Stimulated activated effector memory CD8-positive, alpha-beta T cell treated with anti-CD3 and anti-CD28 coated beads, Interleukin-12 subunit alpha, Interleukin-12 subunit beta, amount 100 ng/mL, for 72 hours (primary cell): ENCODE measurements around the gene ZEB2.
"Not testable (repeated sequence)": the region's sequence is repeated elsewhere in the genome, so short reads cannot be mapped to it uniquely, and the experiment has no call there.

Experiments
- ATAC-seq: fragments of 150-1000 bp; cut with Tn5 transposase; 2 replicates; pipeline ENCODE4 v1.10.0; 2021
- DNase-seq, 2 donors: peaks; one replicate each; pipeline ENCODE4 v3.0.0; 2021 to 2022; ENCODE audit warnings: low spot score in 2 of 2
- H3K27ac Mint-ChIP-seq: one replicate; pipeline ENCODE4 v1.8.0; 2022; ENCODE audit warnings: mild to moderate bottlenecking, mixed read lengths
- H3K36me3 Mint-ChIP-seq: one replicate; pipeline ENCODE4 v1.8.0; 2022; ENCODE audit warnings: mild to moderate bottlenecking, mixed read lengths
- H3K4me1 Mint-ChIP-seq: one replicate; pipeline ENCODE4 v1.8.0; 2022; ENCODE audit warnings: mixed read lengths
- H3K4me3 Mint-ChIP-seq: one replicate; pipeline ENCODE4 v1.8.0; 2022; ENCODE audit warnings: mild to moderate bottlenecking, mixed read lengths
- H3K9me3 Mint-ChIP-seq: one replicate; pipeline ENCODE4 v1.8.0; 2022; ENCODE audit warnings: mixed read lengths

The ZEB2 gene

GRCh38 chr2:144377914-144378313, 142.0 kb downstream of the ZEB2 start:
- DNase-seq (peak in 1 of 2 donors; percentile 33), ATAC-seq (no peak)
- H3K36me3 Mint-ChIP-seq, result peaks cover 9% of the 10 kb centered on the region
- no peaks in the 10 kb centered on the region for H3K9me3 Mint-ChIP-seq
- H3K27ac Mint-ChIP-seq, result peak overlapping the region; percentile 12
- H3K4me1 Mint-ChIP-seq, result peaks cover 61% of the 10 kb centered on the region
- H3K4me3 Mint-ChIP-seq, result no peak overlapping the region

DNA sequence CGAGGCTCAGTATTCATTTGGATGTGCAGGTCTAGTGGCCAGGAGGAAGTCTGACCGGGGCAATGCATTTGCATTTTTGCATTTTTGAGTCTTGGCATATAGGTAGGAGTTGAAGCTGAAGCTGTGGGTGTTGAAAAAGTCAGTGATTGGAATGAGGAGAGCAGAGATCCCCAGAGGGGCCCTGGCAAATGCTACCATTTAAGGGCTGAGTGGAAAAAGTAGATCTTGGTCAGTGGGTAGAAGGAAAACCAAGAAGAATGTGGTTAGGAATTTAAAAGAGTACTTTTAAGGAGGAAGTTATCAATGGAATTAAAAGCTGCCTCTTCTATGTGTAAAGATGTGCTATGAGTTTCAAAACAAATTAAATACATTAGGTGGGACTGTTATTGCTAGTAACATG, 143.0 kb downstream of the ZEB2 start:
- no peak overlapping the region for H3K27ac Mint-ChIP-seq
- DNase-seq (no peak), ATAC-seq (no peak)
- H3K36me3 Mint-ChIP-seq, result peaks cover 5% of the 10 kb centered on the region
- peaks cover 56% of the 10 kb centered on the region for H3K4me1 Mint-ChIP-seq
- no peak overlapping the region for H3K4me3 Mint-ChIP-seq
- H3K9me3 Mint-ChIP-seq, result no peaks in the 10 kb centered on the region

DNA sequence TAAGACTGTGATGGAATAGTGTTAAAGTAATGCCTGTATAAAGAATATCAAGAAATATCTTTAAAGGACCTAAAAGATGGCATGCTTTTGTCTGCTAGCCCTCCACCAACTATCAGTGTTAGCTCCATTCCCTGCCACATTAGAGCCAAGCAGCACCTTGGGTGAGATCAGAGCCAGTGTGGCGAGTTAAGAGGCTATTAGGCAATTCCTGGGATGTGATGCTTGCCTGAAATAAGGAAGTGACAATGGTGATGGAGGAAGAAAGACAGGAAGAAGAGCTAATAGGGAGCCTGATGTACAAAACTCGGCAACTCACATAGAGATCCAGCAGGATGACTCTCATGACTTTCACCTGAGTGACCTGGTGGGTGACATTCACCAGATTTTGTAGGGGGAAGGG, 143.5 kb downstream of the ZEB2 start:
- Mint-ChIP-seq H3K4me1 (peaks cover 56% of the 10 kb centered on the region), H3K27ac (no peak overlapping the region), H3K9me3 (no peaks in the 10 kb centered on the region), H3K36me3 (peaks cover 5% of the 10 kb centered on the region), H3K4me3 (no peak overlapping the region)
- DNase-seq (peak in 1 of 2 donors; percentile 42), ATAC-seq (no peak)

DNA sequence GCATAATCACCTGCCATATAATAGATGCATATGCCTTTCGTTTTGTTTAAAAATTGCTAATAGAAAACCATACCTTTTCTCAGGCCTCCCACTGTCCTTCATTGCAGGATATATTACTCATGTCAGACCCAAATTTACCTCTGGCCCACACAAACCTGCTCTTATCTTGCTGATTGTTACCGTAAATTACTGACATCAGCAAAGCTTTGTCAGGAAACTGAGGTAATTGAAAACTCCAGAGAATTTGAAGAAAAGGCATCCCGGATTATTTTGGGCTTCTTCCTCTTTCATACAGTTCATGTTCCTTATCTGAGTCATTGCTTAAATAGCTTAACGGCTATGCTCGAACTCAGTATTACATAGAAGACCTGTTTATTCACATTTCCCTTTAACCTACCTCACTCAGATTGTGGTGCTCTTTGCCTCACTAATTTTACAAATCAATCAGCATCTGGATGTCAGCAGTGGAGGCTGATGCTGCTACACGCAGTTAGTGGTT, 145.7 kb downstream of the ZEB2 start:
- DNase-seq (peak in 1 of 2 donors; percentile 44), ATAC-seq (peak; percentile 94)
- Mint-ChIP-seq H3K4me1 (peaks cover 57% of the 10 kb centered on the region), H3K9me3 (no peaks in the 10 kb centered on the region), H3K27ac (no peak overlapping the region), H3K4me3 (peak overlapping the region; percentile 19), H3K36me3 (no peaks in the 10 kb centered on the region)

DNA sequence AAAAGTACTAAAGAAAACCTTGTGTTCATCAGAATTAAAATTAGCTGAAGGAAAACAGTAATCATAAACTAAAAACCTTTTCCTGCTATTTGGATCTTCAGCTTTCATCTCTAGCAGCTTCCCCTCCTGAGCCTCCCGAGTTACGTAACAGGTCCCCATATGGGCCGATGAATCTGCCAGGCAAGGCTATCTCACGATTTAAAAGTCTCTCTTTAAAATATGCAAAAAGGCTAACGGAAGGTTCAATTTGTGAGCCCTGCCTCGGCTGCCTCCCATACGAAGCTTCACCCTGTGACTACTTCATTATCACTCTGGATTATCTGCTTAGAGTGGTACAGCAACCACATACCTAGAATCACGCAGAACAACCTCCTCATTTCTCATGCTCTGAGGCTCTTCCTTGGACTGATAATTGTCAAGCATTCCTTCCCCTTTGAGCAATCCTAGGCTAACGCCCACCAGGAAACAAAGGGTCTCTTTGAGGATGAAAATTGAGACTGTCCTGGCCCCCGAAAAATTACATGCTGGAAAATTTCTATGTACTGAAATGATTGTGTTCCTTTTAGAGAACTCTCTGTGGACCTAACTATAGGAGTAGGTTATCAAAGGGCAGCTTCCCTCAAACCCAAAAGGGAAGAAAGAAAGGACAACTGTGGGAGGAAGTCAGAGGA, 147.4 kb downstream of the ZEB2 start:
- H3K4me1 Mint-ChIP-seq, result peaks cover 44% of the 10 kb centered on the region
- ATAC-seq (no peak), DNase-seq (peak in 1 of 2 donors; percentile 40)
- H3K36me3 Mint-ChIP-seq, result no peaks in the 10 kb centered on the region
- no peak overlapping the region for H3K27ac Mint-ChIP-seq
- no peak overlapping the region for H3K4me3 Mint-ChIP-seq
- no peaks in the 10 kb centered on the region for H3K9me3 Mint-ChIP-seq

DNA sequence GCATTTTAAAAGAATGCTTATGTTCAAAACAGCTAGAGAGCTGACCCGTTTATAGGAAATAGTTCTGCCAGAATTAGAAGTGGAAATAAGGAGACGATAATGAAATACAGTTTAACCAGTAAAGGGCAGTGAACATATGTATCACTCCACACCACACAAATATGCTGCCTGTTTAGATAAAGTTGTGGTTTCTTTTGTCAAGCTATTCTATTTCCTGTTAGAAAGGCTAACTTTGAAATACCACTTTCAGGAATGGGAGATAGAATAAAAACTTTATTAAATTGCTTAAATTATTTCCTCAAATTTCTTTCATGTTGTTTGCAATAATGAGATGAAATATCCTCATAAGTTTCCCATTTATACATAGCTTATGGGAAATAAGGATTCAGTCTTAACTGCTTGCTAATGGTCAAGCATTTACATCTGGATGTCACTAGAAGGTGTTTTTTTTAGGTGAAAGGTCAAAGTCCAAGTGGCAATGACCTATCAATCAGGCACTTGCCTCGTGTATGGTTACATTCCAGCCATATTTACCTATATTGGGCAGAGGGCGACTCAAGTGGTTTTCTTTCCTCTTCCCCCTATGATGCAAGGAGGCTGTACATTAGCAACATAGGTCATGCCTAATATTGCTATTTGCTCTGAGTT, 148.9 kb downstream of the ZEB2 start:
- Mint-ChIP-seq H3K4me1 (peaks cover 37% of the 10 kb centered on the region), H3K9me3 (no peaks in the 10 kb centered on the region), H3K27ac (no peak overlapping the region), H3K36me3 (no peaks in the 10 kb centered on the region), H3K4me3 (no peak overlapping the region)
- ATAC-seq (no peak), DNase-seq (no peak)

- no peak for ATAC-seq
- peak in 1 of 2 donors; percentile 26 for DNase-seq
- Mint-ChIP-seq H3K4me3 (no peak overlapping the region), H3K9me3 (no peaks in the 10 kb centered on the region), H3K27ac (no peak overlapping the region), H3K36me3 (no peaks in the 10 kb centered on the region), H3K4me1 (peaks cover 41% of the 10 kb centered on the region)
These were observed 150.5 kb downstream of the ZEB2 start for GRCh38 chr2:144369416-144369815.

GRCh38 chr2:144366825-144367429, 153.0 kb downstream of the ZEB2 start:
- Mint-ChIP-seq H3K36me3 (no peaks in the 10 kb centered on the region), H3K27ac (no peak overlapping the region), H3K9me3 (no peaks in the 10 kb centered on the region), H3K4me1 (peaks cover 33% of the 10 kb centered on the region), H3K4me3 (no peak overlapping the region)
- no peak for DNase-seq
- no peak for ATAC-seq

GRCh38 chr2:144364944-144365738, 154.8 kb downstream of the ZEB2 start:
- H3K4me1 Mint-ChIP-seq, result peaks cover 27% of the 10 kb centered on the region
- DNase-seq (peak in 1 of 2 donors; percentile 46), ATAC-seq (peak; percentile 66)
- H3K36me3 Mint-ChIP-seq, result no peaks in the 10 kb centered on the region
- peak overlapping the region; percentile 80 for H3K27ac Mint-ChIP-seq
- no peaks in the 10 kb centered on the region for H3K9me3 Mint-ChIP-seq
- H3K4me3 Mint-ChIP-seq, result no peak overlapping the region

GRCh38 chr2:144364247-144364646, 155.7 kb downstream of the ZEB2 start:
- not testable (repeated sequence) for H3K36me3 Mint-ChIP-seq, H3K9me3 Mint-ChIP-seq, ATAC-seq, H3K4me3 Mint-ChIP-seq
- Mint-ChIP-seq H3K27ac (peak overlapping the region; percentile 80), H3K4me1 (peaks cover 24% of the 10 kb centered on the region)
- peak in 1 of 2 donors; percentile 44 for DNase-seq

DNA sequence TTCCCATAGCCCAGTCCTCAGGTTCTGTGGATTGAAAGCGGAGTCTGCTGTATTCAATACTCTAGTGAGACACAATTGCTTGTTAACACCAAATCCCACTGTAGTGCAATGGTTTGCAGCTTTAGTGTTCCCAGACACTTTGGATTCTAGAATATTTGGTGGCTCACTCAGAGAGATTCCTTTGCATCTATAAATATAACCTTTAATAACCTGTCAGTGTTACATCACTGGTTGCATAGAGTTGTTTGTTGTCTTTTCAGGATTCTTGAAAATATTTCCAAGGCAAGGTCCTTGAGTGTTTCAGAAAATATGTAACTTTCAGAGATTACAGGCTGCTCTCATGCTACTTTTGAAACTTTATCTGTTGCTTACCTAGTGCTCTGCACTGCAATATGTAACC, 157.5 kb downstream of the ZEB2 start:
- H3K4me1 Mint-ChIP-seq, result peaks cover 39% of the 10 kb centered on the region
- no peaks in the 10 kb centered on the region for H3K9me3 Mint-ChIP-seq
- no peak overlapping the region for H3K4me3 Mint-ChIP-seq
- ATAC-seq (no peak), DNase-seq (peak in 1 of 2 donors; percentile 15)
- H3K27ac Mint-ChIP-seq, result no peak overlapping the region
- H3K36me3 Mint-ChIP-seq, result peaks cover 9% of the 10 kb centered on the region

GRCh38 chr2:144361742-144362141, 158.2 kb downstream of the ZEB2 start:
- ATAC-seq, result no peak
- no peak overlapping the region for H3K4me3 Mint-ChIP-seq

DNA sequence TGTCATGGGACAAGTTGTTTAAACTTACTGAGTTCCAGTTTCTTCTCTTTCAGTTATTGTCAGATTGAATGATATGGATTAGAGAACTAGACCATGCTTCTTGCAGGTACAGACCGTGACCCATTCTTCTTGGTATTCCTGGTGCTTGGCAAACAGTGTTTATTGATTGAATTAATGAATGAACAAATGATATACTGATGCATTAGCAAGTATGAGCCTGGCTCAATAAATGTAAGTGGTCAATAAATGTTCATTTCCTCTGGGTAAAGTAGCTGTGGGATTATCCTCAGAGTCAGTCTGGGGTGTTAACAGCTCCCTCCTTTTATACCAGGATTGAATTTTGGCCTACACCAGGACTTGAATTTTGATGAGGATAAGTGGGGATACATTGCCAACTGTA, 160.2 kb downstream of the ZEB2 start:
- H3K4me3 Mint-ChIP-seq, result peak overlapping the region; percentile 49
- peaks cover 9% of the 10 kb centered on the region for H3K36me3 Mint-ChIP-seq
- DNase-seq, result no peak
- no peaks in the 10 kb centered on the region for H3K9me3 Mint-ChIP-seq
- H3K27ac Mint-ChIP-seq, result peak overlapping the region; percentile 96
- peaks cover 51% of the 10 kb centered on the region for H3K4me1 Mint-ChIP-seq
- ATAC-seq, result no peak

More at GRCh38 chr2:144361742-144362141, 158.2 kb downstream of the ZEB2 start:
- H3K36me3 Mint-ChIP-seq, result peaks cover 9% of the 10 kb centered on the region
- H3K4me1 Mint-ChIP-seq, result peaks cover 46% of the 10 kb centered on the region
- no peak overlapping the region for H3K27ac Mint-ChIP-seq
- H3K9me3 Mint-ChIP-seq, result no peaks in the 10 kb centered on the region
- peak in 1 of 2 donors; percentile 22 for DNase-seq

DNA sequence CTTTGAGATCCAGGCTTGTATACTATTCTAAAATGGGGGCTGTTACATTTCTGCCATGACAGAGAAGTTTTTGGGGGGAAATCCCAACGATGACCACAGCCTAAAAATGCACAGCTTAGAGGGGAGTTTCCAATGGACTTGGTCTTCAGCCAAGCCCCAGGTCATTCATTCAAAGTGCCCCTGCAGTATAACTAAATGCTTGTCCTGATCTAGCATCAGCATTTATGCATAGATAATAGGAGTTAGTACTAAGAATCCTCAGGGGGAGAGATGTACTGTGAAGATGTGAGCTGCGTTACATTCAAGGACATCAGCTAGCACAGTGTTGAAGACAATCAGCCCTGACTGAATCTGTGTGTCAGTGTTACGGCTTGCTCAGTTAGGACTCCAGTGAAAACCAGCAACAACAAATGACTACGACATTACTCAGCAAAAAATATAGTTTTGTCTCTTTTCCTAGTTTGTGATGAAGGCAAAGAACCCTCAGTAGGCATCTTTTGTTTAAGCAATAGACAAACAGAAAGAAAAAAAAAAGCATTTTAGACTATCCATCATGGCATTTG, 160.9 kb downstream of the ZEB2 start:
- peak; percentile 82 for ATAC-seq
- DNase-seq, result peak in 1 of 2 donors; percentile 67
- H3K4me1 Mint-ChIP-seq, result peaks cover 44% of the 10 kb centered on the region
- H3K4me3 Mint-ChIP-seq, result peak overlapping the region; percentile 49
- H3K36me3 Mint-ChIP-seq, result peaks cover 9% of the 10 kb centered on the region
- no peaks in the 10 kb centered on the region for H3K9me3 Mint-ChIP-seq
- H3K27ac Mint-ChIP-seq, result peak overlapping the region; percentile 96
